ENCODE data around the gene SLC25A6.
"Not testable (repeated sequence)": the region's sequence is repeated elsewhere in the genome, so short reads cannot be mapped to it uniquely, and the experiment has no call there.

Gene SLC25A6

DNA sequence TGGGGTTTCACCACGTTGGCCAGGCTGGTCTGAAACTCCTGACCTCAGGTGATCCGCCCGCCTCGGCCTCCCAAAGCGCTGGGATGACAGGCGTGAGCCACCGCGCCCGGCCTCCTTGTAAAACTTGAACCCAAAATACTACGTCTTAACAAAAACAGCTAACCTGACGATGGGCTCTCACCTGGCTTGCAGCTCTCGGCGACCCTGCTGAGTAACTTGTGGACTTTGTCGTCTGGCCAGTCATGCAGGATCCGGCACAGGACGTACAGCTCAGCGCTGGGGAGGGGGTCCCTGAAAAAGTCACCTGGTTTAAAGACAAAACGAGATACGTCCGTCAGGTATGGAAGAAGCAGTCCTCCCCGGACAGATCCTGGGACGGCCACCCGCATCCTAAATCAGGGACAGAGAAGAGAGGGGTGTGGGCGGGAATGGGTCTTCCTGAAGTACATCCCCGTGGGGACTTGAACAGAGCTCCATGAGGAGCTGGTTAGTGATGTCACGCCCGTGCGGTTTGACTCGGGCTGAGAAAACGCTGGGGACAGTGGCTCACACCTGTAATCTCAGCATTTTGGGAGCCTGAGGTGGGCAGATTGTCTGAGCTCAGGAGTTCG lies 20.7 kb upstream of the SLC25A6 start:
- DNase-seq = no peak

- DNase-seq = no peak
Measured at GRCh38 chrX:1411326-1411725, 19.4 kb upstream of the SLC25A6 start.

DNA sequence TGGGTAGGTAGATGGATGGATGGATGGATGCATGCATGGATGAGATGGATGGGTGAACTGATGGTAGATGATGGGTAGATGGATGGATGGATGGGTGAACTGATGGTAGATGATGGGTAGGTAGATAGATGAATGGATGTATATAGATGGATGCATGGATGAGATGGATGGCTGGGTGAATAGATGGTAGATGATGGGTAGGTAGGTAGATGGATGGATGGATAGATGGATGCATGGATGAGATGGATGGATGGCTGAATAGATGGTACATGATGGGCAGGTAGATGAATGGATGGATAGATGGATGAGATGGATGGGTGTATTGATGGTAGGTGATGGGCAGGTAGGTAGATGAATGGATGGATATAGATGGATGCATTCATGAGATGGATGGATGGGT lies 15.1 kb upstream of the SLC25A6 start:
- no peak for DNase-seq

DNA sequence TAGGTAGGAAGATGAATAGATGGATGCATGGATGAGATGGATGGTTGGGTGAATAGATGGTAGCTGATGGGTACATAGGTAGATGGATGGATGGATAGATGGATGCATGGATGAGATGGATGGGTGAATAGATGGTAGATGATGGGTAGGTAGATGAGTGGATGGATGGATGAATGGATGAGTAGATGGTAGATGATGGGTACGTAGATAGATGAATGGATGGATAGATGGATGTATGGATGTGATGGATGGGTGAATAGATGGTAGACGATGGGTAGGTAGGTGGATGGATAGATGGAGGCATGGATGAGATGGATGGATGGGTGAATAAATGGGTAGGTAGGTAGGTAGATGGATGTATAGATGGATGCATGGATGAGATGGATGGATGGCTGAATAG lies 13.9 kb upstream of the SLC25A6 start:
- DNase-seq = not testable (repeated sequence)

GRCh38 chrX:1403867-1404266 lies 12.0 kb upstream of the SLC25A6 start:
- not testable (repeated sequence) for DNase-seq

DNA sequence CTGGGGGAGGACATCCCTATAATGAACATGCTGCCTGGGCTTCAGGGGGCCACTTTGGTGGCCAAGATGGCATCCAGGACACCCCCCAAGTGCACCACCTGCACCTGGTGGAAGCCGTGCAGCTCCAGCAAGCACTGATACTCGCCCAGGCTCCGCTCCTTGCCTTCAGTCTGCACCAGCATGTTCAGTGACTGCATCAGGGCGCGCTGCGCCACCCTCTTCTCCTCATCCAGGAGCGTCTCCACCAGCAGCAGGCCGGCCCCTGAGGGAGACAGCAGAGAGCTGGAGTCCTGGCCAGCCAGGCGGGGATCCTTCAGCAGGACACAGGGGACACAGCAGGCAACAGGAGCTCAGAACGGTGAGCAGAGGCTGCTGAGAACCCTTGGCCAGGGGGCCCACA lies 11.3 kb upstream of the SLC25A6 start:
- DNase-seq = no peak

DNA sequence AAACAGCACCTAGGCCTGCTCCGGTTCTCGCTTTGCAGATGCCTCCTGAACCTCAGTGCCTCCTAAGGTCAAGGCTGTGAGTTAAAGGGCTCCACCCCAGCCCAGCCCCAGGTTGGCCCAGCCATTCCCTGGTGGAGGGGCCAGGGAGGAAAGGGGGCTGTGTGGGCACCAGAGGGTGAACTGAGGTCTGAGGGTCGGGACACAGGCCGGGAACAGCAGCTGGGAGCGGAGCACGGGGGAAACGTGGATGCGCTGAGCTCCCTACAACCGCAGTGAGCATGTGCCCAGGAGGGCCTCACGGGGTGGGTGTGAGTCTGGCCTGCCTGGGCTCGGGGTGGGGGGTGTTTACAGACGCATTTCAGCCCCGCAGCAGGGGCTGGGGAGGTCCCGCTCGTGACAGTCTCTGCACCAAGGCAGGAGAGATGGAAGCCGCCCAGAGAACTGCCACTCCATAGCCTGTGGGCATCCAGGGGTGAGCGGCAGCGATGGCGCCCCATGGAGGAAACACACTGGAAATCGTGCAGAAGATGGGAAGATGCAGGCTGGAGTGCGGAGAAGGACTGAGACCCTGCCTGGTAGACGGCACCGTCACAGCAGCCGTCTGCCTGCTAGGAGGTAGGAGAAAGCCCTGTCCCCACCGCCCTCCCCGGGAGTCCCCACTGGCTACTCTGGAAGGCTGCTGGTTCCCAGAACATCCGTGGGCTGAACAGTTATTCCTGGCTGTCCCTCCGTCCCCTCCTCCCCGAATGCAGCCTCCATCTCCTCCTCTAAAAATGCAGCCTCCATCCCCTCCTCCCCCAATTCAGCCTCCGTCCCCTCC lies 9.9 kb upstream of the SLC25A6 start:
- no peak for DNase-seq

GRCh38 chrX:1400742-1401471 lies 9.0 kb upstream of the SLC25A6 start:
- no peak for DNase-seq

DNA sequence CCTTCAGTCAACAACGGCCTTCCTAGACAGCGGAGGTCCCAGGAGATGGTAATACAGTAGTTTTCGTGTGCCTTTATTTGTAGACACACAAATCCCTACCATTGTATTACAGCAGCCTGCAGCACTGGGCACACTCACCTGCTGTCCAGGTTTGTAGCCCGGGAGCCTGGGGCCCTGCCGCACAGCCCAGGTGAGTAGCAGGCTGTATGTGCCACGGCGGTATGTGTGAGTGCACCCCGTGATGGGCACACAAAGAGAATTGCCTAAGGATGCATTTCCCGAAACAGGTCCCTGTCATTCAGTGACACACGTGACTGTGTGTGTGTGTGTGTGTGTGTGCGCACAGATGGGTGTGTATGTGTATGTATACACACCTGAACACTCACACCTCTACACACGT lies 8.1 kb upstream of the SLC25A6 start:
- DNase-seq = no peak

DNA sequence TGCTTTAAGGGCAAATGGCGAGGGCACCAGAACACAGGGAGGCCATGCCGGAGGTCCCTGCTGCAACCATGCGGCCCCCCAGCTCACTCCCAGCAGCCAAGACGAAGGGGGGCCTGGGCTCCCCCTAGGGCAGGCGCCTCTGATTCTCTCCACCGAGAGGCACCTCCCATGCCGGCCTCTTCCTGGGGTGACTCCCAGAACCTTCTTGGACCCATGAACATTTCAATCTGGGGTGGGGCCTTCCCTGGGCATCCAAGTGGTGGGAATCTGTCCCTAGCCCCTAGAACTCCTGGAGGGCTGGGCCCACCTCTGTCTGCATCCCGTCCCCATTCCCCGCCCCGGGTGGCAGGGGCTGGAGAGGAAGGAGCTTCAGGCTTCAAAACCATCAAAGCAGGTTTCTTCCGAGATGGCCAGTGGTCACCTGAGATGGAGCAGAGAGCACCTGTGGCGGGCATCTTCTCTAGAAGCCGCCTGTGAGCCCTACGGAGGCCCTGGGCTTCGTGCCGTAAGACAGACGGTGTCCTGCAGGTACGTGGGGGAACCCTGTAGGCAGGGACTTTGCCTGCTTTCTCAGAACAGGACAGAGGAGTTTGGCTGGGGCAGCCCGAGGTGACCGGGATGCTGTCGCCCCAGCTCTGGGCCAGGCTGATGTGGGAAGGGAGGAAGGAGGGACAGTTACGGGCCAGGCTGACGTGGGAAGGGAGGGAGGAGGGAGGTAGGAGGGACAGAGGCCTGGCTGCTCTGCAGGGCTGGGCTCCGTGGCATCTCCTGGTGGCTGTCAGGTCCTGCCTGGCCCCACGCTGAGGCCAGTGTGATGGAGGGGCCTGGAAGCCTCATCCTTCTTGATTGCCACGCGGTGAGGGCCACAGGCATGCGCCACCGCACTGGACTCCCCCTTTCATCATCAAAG lies 6.8 kb upstream of the SLC25A6 start:
- DNase-seq = no peak

DNA sequence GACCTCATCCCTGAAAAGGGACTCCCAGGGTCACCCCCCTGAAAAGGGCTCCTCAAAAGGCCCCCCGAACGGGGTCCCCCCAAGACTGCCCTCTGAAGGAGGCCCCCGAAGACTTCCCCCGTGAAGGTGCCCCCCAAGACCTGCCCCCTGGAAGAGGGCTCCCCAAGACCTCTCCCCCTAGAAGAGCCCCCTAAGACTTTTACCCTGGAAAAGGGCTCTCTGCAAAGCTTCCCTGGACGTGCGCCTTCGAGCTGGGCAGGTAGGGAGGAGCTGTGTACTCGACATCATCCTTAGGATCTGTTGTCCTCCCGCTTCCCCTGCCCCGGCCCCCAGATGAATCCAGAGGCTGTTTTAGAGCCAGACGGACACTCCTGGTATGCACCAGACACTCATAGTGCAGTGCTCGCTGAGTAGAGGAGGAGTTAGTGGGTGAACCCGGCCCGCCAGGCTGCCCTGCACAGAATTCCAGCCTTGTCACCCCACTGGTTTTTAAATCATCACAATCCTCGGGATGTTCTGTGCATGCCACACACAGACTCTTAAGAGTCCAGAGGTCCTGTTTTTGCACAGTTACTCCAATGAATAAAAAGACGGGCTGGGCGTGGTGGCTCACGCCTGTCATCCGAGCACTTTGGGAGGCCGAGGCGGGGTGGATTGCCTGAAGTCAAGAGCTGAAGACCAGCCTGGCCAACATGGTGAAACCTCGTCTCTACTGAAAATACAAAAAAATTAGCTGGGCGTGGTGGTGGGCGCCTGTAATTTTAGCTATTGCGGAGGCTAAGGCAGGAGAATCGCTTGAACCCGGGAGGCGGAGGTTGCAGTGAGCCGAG lies 5.7 kb upstream of the SLC25A6 start:
- DNase-seq = no peak

- no peak for DNase-seq
Measured at GRCh38 chrX:1397001-1397400, 5.1 kb upstream of the SLC25A6 start.

- no peak for DNase-seq
Measured at GRCh38 chrX:1395646-1396216, 3.8 kb upstream of the SLC25A6 start.

- DNase-seq = no peak
Measured at GRCh38 chrX:1394731-1395501, 3.0 kb upstream of the SLC25A6 start.

DNA sequence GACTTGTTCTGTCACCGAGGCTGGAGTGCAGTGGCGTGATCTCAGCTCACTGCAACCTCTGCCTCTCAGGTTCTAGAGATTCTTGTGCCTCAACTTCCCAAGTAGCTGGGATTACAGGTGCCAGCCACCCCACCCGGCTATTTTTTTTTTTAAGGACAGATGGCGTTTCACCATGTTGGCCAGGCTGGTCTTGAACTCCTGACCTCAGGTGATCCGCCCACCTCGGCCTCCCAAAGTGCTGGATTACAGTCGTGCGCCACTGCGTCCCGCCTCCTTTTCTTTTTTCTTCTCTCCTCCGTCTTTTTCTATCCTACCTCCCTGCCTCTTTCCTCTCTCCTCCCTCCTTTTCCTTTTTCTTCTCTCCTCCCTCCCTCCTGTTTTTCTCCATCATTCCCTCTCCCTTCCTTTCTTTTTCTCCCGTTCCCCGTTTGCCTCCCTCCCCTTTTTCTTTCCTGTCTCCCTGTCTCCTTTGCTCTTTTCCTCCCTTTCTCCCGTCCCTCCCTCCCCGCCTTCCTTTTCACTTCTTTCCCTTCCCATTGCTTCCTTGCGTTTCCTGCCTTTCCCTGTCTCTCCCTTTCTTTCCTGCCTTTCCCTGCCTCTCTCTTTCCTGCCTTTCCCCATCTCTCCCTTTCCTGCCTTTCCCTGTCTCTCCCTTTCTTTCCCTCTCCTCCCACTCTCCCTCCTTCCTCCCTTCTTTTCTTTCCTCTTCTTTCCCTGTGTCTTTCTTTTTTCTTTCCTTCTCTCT lies 2.1 kb upstream of the SLC25A6 start:
- no peak for DNase-seq

DNA sequence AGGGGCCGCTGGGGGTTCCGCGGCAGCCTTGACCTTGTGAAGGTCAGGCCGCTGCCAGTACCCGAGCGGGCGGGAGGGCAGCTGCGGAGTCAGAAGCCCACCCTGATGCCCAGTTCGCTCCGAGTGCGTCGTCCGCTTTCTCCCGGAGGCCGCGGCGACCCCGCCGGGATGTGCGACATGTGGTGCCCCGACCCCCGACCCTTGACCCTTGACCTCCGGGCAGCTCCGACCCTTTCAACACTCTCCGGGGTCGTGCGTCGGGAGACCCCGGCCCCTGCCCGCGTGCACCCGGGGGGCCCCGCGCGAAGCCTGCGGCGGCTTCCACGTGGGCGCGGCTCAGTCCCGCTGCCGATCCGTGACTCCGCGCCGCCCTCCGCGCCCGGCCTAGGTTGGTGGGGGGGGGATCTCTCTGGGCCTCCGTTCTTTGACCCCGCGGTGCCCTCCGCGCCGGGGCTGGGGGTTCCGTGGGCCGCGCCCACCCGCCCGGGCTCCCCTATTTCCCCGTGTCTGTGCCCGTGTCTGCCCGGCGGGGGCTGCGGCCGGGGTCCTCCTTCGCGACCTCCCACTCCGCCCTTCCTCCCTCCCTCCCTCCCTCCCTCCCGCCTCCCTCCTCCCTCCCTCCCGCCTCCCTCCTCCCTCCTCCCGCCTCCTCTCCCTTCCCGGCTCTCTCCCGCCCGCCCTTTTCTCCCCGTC lies 609 bp upstream of the SLC25A6 start:
- no peak for DNase-seq

DNA sequence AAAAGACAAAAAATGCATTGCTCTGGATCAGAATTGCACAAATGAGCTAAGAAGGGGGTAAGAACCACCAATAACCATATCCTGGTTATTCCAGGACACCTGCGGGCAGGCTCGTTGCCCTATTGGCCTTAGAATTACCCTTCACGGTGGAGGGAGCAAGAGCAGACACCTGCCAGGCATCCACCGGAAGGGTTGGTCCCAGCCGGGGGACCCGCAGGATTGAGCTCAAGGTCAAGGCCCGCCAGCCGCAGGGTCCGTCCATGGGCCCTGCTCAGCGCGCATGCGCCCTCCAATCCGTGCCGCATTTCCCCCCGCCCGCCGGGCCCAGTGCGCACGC lies 575 bp downstream of the SLC25A6 start:
- DNase-seq = no peak

DNA sequence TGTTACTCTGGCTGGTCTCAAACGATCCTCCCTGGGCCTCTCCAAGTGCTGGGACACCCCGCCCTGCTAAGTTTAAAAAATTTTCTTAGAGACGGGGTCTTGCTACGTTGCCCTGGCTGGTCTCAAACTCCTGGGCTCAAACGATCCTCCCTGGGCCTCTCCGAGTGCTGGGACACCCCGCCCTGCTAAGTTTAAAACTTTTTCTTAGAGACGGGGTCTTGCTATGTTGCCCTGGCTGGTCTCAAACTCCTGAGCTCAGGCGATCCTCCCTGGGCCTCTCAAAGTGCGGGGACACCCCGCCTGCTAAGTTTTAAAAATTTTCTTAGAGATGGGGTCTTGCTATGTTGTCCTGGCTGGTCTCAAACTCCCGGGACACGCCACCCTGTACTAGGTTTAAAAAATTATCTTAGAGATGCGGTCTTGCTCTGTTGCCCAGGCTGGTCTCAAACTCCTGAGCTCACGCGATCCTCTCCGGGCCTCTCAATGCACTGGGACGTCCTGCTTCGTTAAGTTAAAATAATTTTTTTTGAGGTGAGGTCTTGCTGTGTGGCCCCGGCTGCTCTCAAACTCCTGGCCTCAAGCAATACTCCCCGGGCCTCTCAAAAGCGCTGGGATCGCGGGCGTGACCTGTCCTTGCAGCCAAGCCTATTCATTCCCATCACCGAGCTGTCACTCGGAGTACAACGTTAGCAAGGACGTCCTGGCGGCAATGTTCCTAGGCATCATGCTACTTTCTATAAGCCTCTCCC lies 1.1 kb downstream of the SLC25A6 start:
- DNase-seq = no peak

- no peak for DNase-seq
Measured at GRCh38 chrX:1389993-1390285, 2.0 kb downstream of the SLC25A6 start.

Measured in NCI-H524 treated with DMSO at 0.1 percent for 48 hours (cell line).